ENCODE data around the gene MLLT10.

MLLT10 gene

DNA sequence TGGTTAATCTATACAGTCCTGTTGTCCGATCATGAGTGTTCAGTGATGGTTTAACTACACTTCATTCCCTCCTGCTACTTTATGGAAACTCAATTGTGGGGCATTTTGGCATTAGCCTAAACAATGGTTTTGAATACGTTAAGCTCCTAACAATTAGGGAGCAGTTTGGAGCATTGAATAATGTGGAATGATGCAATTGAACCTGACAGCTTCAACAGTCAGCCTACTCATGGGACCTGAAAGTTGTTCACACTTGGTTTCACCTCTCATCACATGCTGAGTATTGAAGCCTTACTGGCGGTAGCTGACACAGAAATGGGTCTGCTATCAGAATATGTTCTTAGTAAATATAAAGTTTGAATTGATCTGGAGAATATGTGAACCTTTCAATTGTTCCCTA is 186.1 kb downstream of the MLLT10 start:
- intact Hi-C loops (cut with DNase I) = no loop called here
- no peak for DNase-seq

- no peak for DNase-seq
- intact Hi-C loops (cut with DNase I) = no loop called here
Observed at GRCh38 chr10:21721000-21721665, 187.1 kb downstream of the MLLT10 start.

GRCh38 chr10:21722209-21722608 is 188.2 kb downstream of the MLLT10 start:
- no peak for DNase-seq
- intact Hi-C loops (cut with DNase I) = no loop called here

GRCh38 chr10:21724020-21724589 is 190.1 kb downstream of the MLLT10 start:
- DNase-seq = no peak
- intact Hi-C loops (cut with DNase I) = loop anchor here (2.0 kb wide), 1 partner anchor 227 kb away; no protein-coding TSS in a partner anchor

DNA sequence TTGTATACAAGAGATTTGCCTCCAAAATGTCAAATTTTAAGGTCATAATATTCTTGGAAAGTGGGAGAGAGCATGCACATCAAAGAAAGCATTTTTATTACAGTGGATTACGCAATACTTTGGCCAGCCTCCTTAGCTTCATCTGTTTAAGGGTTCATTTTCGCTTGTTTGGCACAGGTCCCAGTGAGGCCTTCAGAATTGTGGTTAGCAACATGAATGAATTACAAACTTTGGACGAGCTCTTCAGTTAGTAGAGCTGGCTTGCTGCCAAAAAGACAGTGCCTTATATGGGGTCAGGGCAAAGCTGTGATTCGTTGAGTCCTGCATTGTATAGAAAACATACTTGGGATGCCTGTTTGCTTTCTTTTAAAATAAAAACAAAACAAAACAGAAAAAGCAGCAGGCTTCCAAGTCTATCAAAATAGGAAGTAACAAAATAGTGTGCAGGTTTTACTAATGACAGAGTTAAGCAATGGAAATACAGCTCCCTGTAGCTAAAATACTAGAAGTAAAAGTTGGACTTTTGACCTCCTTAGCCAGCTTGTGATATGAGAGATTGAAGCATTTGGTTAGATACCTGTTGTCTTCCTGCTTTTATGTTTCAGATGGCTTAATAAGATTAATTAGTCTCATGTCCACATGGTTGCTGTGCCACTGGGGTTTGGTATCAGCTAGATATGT is 190.8 kb downstream of the MLLT10 start:
- peak in 7 of 10 donors; percentile 60 to 89 (median 65) for DNase-seq
- intact Hi-C loops (cut with DNase I) = loop anchor here (2.0 kb wide), 1 partner anchor 228 kb away; no protein-coding TSS in a partner anchor

DNA sequence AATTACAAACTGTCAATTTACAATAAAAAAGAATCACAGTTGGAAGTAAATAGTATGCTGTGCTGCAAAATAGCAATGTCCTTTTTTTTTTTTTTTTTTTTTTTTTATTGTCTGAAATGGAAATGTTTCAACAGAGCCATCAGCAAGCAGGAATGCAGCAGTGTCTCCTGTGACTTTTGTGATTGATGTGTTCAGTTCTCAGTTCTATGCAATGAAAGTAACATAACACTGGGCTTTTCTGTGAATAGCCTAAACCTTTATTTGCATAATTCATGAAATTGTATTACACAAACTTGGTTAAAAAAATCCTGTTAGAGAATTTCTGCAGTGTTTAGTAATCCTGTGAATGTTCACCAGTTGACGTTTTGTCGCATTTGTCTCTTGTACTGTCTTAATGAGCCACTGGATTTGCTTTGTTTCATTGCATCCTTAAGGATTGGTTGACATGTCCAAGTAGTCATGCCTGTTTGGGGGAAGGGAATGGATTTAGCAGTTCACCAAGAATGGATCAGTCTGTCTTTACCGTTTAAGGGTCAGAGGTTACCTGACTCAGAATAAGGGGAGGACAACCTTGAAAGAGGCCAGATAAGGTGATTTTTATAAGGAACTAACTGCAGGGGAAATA is 192.7 kb downstream of the MLLT10 start:
- DNase-seq = no peak
- intact Hi-C loops (cut with DNase I) = no loop called here

DNA sequence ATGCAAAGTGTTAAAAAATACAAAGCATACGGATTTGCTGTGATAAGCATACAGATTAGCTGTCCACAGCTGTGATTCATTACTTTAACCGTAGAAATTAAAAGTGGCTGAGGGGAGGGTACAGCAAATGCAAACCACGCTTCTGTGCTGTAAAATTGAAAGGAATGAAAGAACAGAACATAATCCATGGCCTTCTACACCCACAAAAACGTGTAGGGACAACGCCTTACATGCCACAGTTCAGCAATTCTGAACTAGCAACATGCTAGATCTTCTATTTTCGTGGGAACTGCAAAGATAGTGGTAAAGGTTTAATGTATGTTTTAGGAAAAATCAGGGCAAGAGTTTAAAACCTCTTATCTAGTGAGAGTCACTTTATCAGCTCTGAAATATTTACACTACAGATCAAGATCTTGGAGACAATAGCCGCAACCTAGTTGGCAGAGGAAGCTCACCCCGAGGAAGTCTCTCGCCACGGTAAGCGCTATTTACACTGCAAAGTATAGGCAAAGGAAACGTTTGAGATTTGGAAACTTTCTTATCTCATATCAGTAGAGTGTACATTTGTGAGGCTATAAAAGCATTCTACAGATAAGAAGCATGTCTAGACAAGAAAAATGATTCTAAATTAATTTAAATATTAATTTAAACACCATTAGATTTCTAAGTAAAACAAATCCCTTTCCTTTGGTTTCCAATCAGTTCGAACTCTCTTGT is 193.6 kb downstream of the MLLT10 start:
- DNase-seq = no peak
- intact Hi-C loops (cut with DNase I) = no loop called here

DNA sequence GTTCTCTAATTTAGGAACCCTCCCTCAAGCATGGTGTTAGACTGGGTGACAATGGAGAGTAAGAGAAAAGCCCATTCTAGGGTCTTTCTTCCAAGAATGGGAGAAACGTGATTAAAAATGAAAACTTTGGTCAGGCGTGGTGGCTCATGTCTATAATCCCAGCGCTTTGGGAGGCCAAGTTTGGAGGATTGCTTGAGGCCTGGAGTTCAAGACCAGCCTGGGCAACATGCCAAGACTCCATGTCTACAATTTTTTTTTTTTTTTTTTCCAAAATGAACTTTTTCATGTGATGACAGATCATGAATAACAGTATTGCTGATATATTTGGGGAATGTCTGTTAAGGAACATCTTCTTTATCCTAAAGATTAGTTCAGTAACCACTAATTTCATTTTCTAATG is 194.6 kb downstream of the MLLT10 start:
- intact Hi-C loops (cut with DNase I) = no loop called here
- DNase-seq = no peak

- DNase-seq = peak in 7 of 10 donors; percentile 40 to 94 (median 64)
Observed at GRCh38 chr10:21732067-21732772, 198.2 kb downstream of the MLLT10 start.

GRCh38 chr10:21733710-21734109 is 199.7 kb downstream of the MLLT10 start:
- no peak for DNase-seq
- intact Hi-C loops (cut with DNase I) = loop anchor here (2.0 kb wide), 1 partner anchor 199 kb away; the partner anchor contains the start of gene MLLT10

More at GRCh38 chr10:21732067-21732772, 198.2 kb downstream of the MLLT10 start:
- intact Hi-C loops (cut with DNase I) = loop anchor here (1.0 to 2.0 kb wide), 2 partner anchors 197 to 237 kb away; partner anchors contain the start of gene MLLT10

DNA sequence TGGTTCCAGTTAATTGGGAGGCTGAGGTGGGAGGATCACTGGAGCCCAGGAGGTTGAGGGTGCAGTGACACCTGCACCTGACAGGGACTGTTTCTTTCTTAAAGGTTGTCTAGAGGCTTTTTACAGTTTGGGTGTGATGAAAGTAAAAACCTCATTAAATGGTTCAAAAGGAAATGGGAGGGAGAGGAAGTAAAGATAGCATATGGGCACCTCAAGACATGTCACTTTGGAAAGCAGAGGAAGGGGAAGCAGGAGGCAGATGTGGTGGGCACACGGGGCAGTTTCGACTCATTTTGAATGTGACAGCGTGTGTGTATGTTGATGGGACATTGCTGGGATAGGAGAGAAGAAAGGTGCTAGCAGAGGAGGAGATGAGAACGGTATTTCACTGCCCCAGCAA is 203.1 kb downstream of the MLLT10 start:
- intact Hi-C loops (cut with DNase I) = no loop called here
- no peak for DNase-seq

DNA sequence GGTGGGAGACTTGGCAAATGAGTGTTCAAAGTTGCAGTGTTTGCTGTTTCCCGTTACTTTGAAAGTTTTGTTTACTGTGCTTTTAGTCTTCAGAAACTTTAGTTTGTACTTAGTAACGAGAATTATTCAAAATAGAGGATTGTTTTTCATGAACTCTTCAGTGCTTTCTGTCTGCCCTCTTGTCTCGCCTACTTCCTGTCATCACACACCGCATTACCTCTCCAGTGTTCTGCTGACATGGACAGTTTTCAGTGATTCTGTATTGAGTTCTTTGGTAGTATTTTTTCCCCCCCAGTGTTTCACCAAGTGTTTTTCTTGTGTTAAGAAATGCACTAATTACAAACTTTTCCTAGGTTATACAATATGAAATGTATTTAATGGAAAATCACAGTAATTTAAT is 207.0 kb downstream of the MLLT10 start:
- intact Hi-C loops (cut with DNase I) = no loop called here
- DNase-seq = no peak

DNA sequence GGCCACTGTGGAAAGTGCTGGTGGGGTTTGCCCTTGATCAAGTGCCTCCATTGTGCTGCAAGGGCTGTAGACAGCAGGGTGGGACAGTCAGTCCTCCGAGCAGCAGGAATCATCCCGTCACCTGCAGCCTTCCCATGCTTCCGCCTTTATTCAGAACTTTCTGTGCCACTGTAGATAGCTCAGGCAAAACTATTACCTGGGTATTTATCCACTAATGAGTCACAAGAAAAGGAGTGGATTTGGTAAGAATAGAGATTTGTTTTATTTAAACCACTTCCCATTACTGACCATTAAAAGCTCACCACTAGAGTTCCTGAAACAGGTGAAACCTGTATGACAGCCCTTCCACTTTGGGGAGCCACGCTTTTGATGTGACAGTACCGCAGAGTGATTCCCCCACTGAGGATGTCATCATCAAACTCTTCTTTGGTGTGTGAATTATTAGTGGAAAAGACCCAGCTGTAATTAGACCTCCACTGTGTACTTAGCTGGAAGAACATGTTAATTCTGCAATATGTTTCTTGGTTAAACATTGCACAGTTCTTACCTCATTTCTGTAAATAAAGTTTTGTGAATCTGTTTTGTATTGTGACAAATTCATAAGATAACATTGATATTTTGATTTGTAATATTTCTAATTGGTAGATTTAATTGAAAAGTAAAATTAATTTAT is 208.8 kb downstream of the MLLT10 start:
- intact Hi-C loops (cut with DNase I) = no loop called here
- DNase-seq = no peak

DNA sequence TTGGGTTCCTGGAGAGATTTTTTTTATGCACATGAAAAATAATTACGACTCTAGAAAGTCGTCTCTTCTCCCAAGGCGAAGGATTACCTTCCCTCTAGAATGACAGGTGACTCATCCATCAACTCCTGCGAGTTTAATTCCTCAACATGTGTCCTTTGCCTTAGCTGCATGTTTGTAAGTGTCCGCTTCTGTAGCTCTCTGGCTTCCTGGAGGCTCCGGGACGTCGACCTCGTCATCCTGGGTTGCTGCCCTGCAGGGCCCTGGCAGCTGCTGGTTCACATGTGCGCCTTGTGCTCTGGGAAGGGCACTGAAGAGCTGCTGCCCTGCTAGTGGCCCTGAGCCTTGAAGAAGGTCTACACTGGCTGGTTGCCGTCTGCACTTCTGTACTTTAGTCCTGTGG is 210.2 kb downstream of the MLLT10 start:
- intact Hi-C loops (cut with DNase I) = no loop called here
- no peak for DNase-seq

DNA sequence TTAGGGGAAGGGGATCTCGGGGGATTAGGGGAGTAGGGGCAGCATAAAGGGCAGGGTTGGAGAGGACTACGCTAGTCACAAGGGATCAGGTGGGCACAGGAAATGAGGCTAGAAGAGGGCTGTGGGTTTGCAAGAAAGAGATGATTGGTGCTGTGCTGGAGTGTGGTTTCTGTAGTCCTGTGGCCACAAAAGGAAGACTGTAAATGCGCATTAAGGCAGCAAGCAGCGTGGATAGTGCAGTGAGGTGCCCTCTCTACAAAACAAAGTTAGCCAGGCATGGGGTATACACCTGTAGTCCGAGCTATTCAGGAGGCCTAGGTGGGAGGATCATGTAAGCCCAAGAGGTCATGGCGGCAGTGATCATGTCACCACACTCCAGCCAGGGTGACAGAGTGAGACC is 212.1 kb downstream of the MLLT10 start:
- DNase-seq = no peak
- intact Hi-C loops (cut with DNase I) = no loop called here

DNA sequence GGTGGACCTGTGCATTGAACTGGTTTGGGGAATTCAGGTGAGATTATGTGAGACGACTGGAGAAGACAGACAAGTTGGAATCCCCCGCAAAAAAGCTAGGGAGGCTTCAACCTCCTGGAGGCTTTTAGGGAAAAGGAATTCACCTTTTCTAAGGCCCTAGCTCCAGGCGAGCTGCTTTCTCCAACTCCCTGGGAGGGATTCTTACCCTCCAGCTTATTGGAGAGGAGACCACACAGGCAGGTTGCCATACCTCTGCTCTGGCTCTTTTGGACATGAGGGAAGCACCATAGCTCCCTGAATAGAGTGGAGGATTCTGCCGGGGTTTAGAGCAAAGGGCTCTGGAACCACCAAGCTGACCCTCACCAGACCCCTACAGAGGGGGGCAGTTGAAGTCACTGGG is 213.8 kb downstream of the MLLT10 start:
- DNase-seq = no peak
- intact Hi-C loops (cut with DNase I) = no loop called here

DNA sequence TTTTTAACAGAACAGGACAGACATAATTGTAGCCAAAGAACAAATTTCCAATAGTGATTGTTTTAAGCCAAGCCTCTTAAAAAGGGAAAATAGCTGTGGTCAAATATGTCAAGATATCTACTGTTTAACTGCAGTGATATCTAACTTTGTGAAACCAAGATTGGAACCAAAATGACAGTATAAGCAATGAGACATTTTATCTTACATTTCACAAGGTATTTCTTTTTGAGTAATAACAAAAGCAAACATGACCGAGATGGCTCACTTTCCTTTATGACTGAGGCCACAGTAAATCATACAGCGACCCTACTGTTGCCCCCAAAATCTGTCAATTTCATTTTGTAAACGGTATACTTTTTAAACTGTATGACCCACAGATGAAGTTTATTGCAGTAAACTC is 215.8 kb downstream of the MLLT10 start:
- intact Hi-C loops (cut with DNase I) = no loop called here
- DNase-seq = no peak

DNA sequence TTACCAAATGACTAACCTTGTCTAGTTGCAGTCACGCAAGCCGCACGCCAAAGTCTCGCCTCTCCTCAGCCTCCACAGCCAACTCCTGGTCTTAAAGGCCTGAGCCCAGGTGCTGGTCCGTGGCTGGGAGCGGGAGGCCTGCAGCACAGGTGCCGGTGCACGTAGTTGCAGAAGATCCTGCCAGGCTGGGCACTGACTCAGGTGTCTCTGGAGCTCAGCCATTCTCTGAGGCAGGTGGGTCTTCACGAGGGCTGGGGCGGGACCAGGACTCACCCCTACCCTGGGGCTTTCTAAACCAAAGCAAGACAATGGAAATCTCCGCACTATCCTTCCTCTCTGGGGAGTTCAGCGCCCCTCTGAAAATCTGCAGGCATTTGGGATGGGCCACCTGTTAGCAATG is 216.4 kb downstream of the MLLT10 start:
- intact Hi-C loops (cut with DNase I) = no loop called here
- no peak for DNase-seq

All from posterior cingulate gyrus (tissue), 11 donors.